Measurements from ENCODE around the gene STX16.

STX16 gene

GRCh38 chr20:58716476-58717277, 65.6 kb downstream of the STX16 start:
- Histone ChIP-seq H3K9me3 (ENCODE audit: control insufficient read depth, low read length) (no peaks in the 10 kb centered on the region), H3K36me3 (ENCODE audit: control insufficient read depth, insufficient read depth, low read length, severe bottlenecking) (no peaks in the 10 kb centered on the region), H3K9ac (ENCODE audit: low read length) (no peak overlapping the region), H3K4me1 (ENCODE audit: control insufficient read depth, insufficient read depth, low read length) (no peaks in the 10 kb centered on the region), H3K4me3 (ENCODE audit: low read length) (no peak overlapping the region), H3K27me3 (replicated peaks; ENCODE audit: control insufficient read depth, insufficient read depth, low read length) (peaks cover 14% of the 10 kb centered on the region)
- DNase-seq (ENCODE audit: low read depth), result no peak

- DNase-seq (ENCODE audit: low read depth), result no peak
These were observed 66.4 kb downstream of the STX16 start for GRCh38 chr20:58717278-58718091.

GRCh38 chr20:58718121-58718563, 67.1 kb downstream of the STX16 start:
- Histone ChIP-seq H3K4me1 (ENCODE audit: control insufficient read depth, insufficient read depth, low read length) (no peaks in the 10 kb centered on the region), H3K36me3 (ENCODE audit: control insufficient read depth, insufficient read depth, low read length, severe bottlenecking) (no peaks in the 10 kb centered on the region), H3K4me3 (ENCODE audit: low read length) (no peak overlapping the region), H3K9ac (ENCODE audit: low read length) (no peak overlapping the region), H3K27me3 (replicated peaks; ENCODE audit: control insufficient read depth, insufficient read depth, low read length) (peaks cover 29% of the 10 kb centered on the region), H3K9me3 (ENCODE audit: control insufficient read depth, low read length) (no peaks in the 10 kb centered on the region)
- DNase-seq (ENCODE audit: low read depth), result no peak

More at GRCh38 chr20:58717278-58718091, 66.4 kb downstream of the STX16 start:
- no peaks in the 10 kb centered on the region for H3K36me3 ChIP-seq (ENCODE audit: control insufficient read depth, insufficient read depth, low read length, severe bottlenecking)
- no peaks in the 10 kb centered on the region for H3K9me3 ChIP-seq (ENCODE audit: control insufficient read depth, low read length)
- H3K9ac ChIP-seq (ENCODE audit: low read length), result no peak overlapping the region
- H3K27me3 ChIP-seq (replicated peaks; ENCODE audit: control insufficient read depth, insufficient read depth, low read length), result peaks cover 23% of the 10 kb centered on the region
- no peak overlapping the region for H3K4me3 ChIP-seq (ENCODE audit: low read length)
- no peaks in the 10 kb centered on the region for H3K4me1 ChIP-seq (ENCODE audit: control insufficient read depth, insufficient read depth, low read length)

GRCh38 chr20:58718729-58719128, 67.6 kb downstream of the STX16 start:
- Histone ChIP-seq H3K9ac (ENCODE audit: low read length) (no peak overlapping the region), H3K4me3 (ENCODE audit: low read length) (no peak overlapping the region), H3K9me3 (ENCODE audit: control insufficient read depth, low read length) (no peaks in the 10 kb centered on the region), H3K27me3 (replicated peaks; ENCODE audit: control insufficient read depth, insufficient read depth, low read length) (peaks cover 32% of the 10 kb centered on the region), H3K4me1 (ENCODE audit: control insufficient read depth, insufficient read depth, low read length) (no peaks in the 10 kb centered on the region), H3K36me3 (ENCODE audit: control insufficient read depth, insufficient read depth, low read length, severe bottlenecking) (no peaks in the 10 kb centered on the region)
- no peak for DNase-seq (ENCODE audit: low read depth)

GRCh38 chr20:58719258-58719657, 68.2 kb downstream of the STX16 start:
- H3K4me1 ChIP-seq (ENCODE audit: control insufficient read depth, insufficient read depth, low read length), result no peaks in the 10 kb centered on the region
- no peaks in the 10 kb centered on the region for H3K36me3 ChIP-seq (ENCODE audit: control insufficient read depth, insufficient read depth, low read length, severe bottlenecking)
- no peak for DNase-seq (ENCODE audit: low read depth)
- H3K9me3 ChIP-seq (ENCODE audit: control insufficient read depth, low read length), result no peaks in the 10 kb centered on the region
- no peak overlapping the region for H3K9ac ChIP-seq (ENCODE audit: low read length)
- H3K27me3 ChIP-seq (replicated peaks; ENCODE audit: control insufficient read depth, insufficient read depth, low read length), result peaks cover 34% of the 10 kb centered on the region
- no peak overlapping the region for H3K4me3 ChIP-seq (ENCODE audit: low read length)

- no peak overlapping the region for H3K9ac ChIP-seq (ENCODE audit: low read length)
- H3K4me1 ChIP-seq (ENCODE audit: control insufficient read depth, insufficient read depth, low read length), result no peaks in the 10 kb centered on the region
- H3K9me3 ChIP-seq (ENCODE audit: control insufficient read depth, low read length), result no peaks in the 10 kb centered on the region
- peaks cover 34% of the 10 kb centered on the region for H3K27me3 ChIP-seq (replicated peaks; ENCODE audit: control insufficient read depth, insufficient read depth, low read length)
- no peaks in the 10 kb centered on the region for H3K36me3 ChIP-seq (ENCODE audit: control insufficient read depth, insufficient read depth, low read length, severe bottlenecking)
- DNase-seq (ENCODE audit: low read depth), result no peak
- no peak overlapping the region for H3K4me3 ChIP-seq (ENCODE audit: low read length)
These were observed 68.9 kb downstream of the STX16 start for GRCh38 chr20:58719971-58720371.

GRCh38 chr20:58720890-58721289, 69.8 kb downstream of the STX16 start:
- Histone ChIP-seq H3K4me1 (ENCODE audit: control insufficient read depth, insufficient read depth, low read length) (no peaks in the 10 kb centered on the region), H3K36me3 (ENCODE audit: control insufficient read depth, insufficient read depth, low read length, severe bottlenecking) (no peaks in the 10 kb centered on the region), H3K4me3 (ENCODE audit: low read length) (no peak overlapping the region), H3K9ac (ENCODE audit: low read length) (no peak overlapping the region), H3K9me3 (ENCODE audit: control insufficient read depth, low read length) (no peaks in the 10 kb centered on the region), H3K27me3 (replicated peaks; ENCODE audit: control insufficient read depth, insufficient read depth, low read length) (peaks cover 34% of the 10 kb centered on the region)
- DNase-seq (ENCODE audit: low read depth), result no peak

- DNase-seq (ENCODE audit: low read depth), result no peak
- H3K36me3 ChIP-seq (ENCODE audit: control insufficient read depth, insufficient read depth, low read length, severe bottlenecking), result no peaks in the 10 kb centered on the region
- no peaks in the 10 kb centered on the region for H3K4me1 ChIP-seq (ENCODE audit: control insufficient read depth, insufficient read depth, low read length)
- H3K4me3 ChIP-seq (ENCODE audit: low read length), result no peak overlapping the region
- H3K9ac ChIP-seq (ENCODE audit: low read length), result no peak overlapping the region
- peaks cover 5% of the 10 kb centered on the region for H3K9me3 ChIP-seq (ENCODE audit: control insufficient read depth, low read length)
- peaks cover 34% of the 10 kb centered on the region for H3K27me3 ChIP-seq (replicated peaks; ENCODE audit: control insufficient read depth, insufficient read depth, low read length)
These were observed 71.1 kb downstream of the STX16 start for GRCh38 chr20:58721951-58722778.

GRCh38 chr20:58722877-58723627, 72.0 kb downstream of the STX16 start:
- peaks cover 34% of the 10 kb centered on the region for H3K27me3 ChIP-seq (replicated peaks; ENCODE audit: control insufficient read depth, insufficient read depth, low read length)
- H3K9me3 ChIP-seq (ENCODE audit: control insufficient read depth, low read length), result peaks cover 10% of the 10 kb centered on the region
- H3K4me3 ChIP-seq (ENCODE audit: low read length), result no peak overlapping the region
- no peaks in the 10 kb centered on the region for H3K36me3 ChIP-seq (ENCODE audit: control insufficient read depth, insufficient read depth, low read length, severe bottlenecking)
- no peaks in the 10 kb centered on the region for H3K4me1 ChIP-seq (ENCODE audit: control insufficient read depth, insufficient read depth, low read length)
- DNase-seq (ENCODE audit: low read depth), result no peak
- H3K9ac ChIP-seq (ENCODE audit: low read length), result no peak overlapping the region

GRCh38 chr20:58723628-58723984, 72.5 kb downstream of the STX16 start:
- H3K36me3 ChIP-seq (ENCODE audit: control insufficient read depth, insufficient read depth, low read length, severe bottlenecking), result no peaks in the 10 kb centered on the region
- no peaks in the 10 kb centered on the region for H3K4me1 ChIP-seq (ENCODE audit: control insufficient read depth, insufficient read depth, low read length)
- peaks cover 10% of the 10 kb centered on the region for H3K9me3 ChIP-seq (ENCODE audit: control insufficient read depth, low read length)
- no peak overlapping the region for H3K9ac ChIP-seq (ENCODE audit: low read length)
- no peak for DNase-seq (ENCODE audit: low read depth)
- peaks cover 34% of the 10 kb centered on the region for H3K27me3 ChIP-seq (replicated peaks; ENCODE audit: control insufficient read depth, insufficient read depth, low read length)
- H3K4me3 ChIP-seq (ENCODE audit: low read length), result no peak overlapping the region
